Measurements from ENCODE around the gene FAM120B. TPM values are rescaled to one million over a fixed set of nuclear protein-coding genes. Genes with fewer than 3 reads are reported as not detected.

FAM120B gene
- total and polyA plus RNA-seq, 2 of the 4 experiments (the other 2 are of a cell fraction): 15.3 to 28.0 TPM

GRCh38 chr6:170435766-170436165 is 129.2 kb downstream of the FAM120B start:
- no TSS peak for BruUV-seq (replicated peaks)
- intact Hi-C loops (cut with micrococcal nuclease): no loop called here
- POLR2A ChIA-PET (ENCODE audit: unreplicated experiment): no interaction called here

More at GRCh38 chr6:170435766-170436165, 129.2 kb downstream of the FAM120B start:
- H3K4me2 ChIP-seq (ENCODE audit: low read depth, low read length): no peak overlapping the region
- no peak overlapping the region for H4K91ac ChIP-seq (ENCODE audit: insufficient read depth, low read depth, low read length)
- no peak overlapping the region for H3K23ac ChIP-seq (ENCODE audit: low read depth, low read length)
- CTCF ChIA-PET: no interaction called here
- H2AK9ac ChIP-seq (replicated peaks; ENCODE audit: low read depth, low read length, poor library complexity): no peak overlapping the region
- no peak overlapping the region for H3K9ac ChIP-seq (ENCODE audit: low read depth, low read length)
- H3K4me1 ChIP-seq (ENCODE audit: control insufficient read depth, insufficient read depth, low read length): peaks cover 25% of the 10 kb centered on the region
- 0 out of 4 replicates have a peak, but pooled peaks cover 0 to 4% of the 10 kb centered on the region in 2 experiments for H3K79me1 ChIP-seq (ENCODE audit: low read depth in 1 of 2, low read length in 2 of 2)
- H2BK15ac ChIP-seq (ENCODE audit: low read depth, low read length): no peak overlapping the region
- peaks cover 17% of the 10 kb centered on the region for H3K9me1 ChIP-seq (ENCODE audit: insufficient read depth, low read length)
- H3K14ac ChIP-seq (replicated peaks; ENCODE audit: low read depth, low read length): no peak overlapping the region
- H3K9me3 ChIP-seq (ENCODE audit: control insufficient read depth, insufficient read depth, low read length): no peaks in the 10 kb centered on the region
- no peak overlapping the region for H3K4me3 ChIP-seq (ENCODE audit: insufficient read depth, low read depth, low read length)
- H2BK5ac ChIP-seq (ENCODE audit: low read depth, low read length, poor library complexity, severe bottlenecking): no peak overlapping the region
- no peak overlapping the region for H4K8ac ChIP-seq (ENCODE audit: low read depth in 2 of 2, low read length in 2 of 2)
- no peak overlapping the region for H2AK5ac ChIP-seq (ENCODE audit: low read depth, low read length)
- no peak overlapping the region for H2AFZ ChIP-seq (replicated peaks; ENCODE audit: low read length, poor library complexity)
- ATAC-seq (ENCODE audit: low read depth) (no peak), DNase-seq (no peak)
- dilution Hi-C loops (cut with HindIII; ENCODE audit: low sequenced_read_pairs, unreplicated experiment): no loop called here
- no peak overlapping the region for H4K5ac ChIP-seq (ENCODE audit: low read depth, low read length)
- no peak overlapping the region for H2BK120ac ChIP-seq (ENCODE audit: low read depth, low read length)
- TF ChIP-seq MAZ (IDR thresholded peaks at IDR 0.05; ENCODE audit: borderline replicate concordance, low read depth, low read length) (no peak), MXI1 (IDR thresholded peaks at IDR 0.05; ENCODE audit: borderline replicate concordance, low read depth, low read length) (no peak), MAFK (IDR thresholded peaks at IDR 0.05; ENCODE audit: low read depth, low read length) (no peak), RCOR1 (IDR thresholded peaks at IDR 0.05; ENCODE audit: insufficient replicate concordance, low read length) (no peak), RAD21 (IDR thresholded peaks at IDR 0.05; ENCODE audit: low read length) (no peak), CHD1 (IDR thresholded peaks at IDR 0.05; ENCODE audit: low read depth, low read length) (no peak), POLR2A (IDR thresholded peaks at IDR 0.05; ENCODE audit: low read depth, low read length) (no peak), NFE2L2 (IDR thresholded peaks at IDR 0.05; ENCODE audit: low read depth, low read length) (no peak), CEBPB (IDR thresholded peaks at IDR 0.05; ENCODE audit: low read depth, low read length) (no peak)
- TF ChIP-seq, protein P1, sequence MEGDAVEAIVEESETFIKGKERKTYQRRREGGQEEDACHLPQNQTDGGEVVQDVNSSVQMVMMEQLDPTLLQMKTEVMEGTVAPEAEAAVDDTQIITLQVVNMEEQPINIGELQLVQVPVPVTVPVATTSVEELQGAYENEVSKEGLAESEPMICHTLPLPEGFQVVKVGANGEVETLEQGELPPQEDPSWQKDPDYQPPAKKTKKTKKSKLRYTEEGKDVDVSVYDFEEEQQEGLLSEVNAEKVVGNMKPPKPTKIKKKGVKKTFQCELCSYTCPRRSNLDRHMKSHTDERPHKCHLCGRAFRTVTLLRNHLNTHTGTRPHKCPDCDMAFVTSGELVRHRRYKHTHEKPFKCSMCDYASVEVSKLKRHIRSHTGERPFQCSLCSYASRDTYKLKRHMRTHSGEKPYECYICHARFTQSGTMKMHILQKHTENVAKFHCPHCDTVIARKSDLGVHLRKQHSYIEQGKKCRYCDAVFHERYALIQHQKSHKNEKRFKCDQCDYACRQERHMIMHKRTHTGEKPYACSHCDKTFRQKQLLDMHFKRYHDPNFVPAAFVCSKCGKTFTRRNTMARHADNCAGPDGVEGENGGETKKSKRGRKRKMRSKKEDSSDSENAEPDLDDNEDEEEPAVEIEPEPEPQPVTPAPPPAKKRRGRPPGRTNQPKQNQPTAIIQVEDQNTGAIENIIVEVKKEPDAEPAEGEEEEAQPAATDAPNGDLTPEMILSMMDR (conservative IDR thresholded peaks at IDR 0.05; ENCODE audit: low read depth, low read length): no peak
- TF ChIP-seq, protein P2, sequence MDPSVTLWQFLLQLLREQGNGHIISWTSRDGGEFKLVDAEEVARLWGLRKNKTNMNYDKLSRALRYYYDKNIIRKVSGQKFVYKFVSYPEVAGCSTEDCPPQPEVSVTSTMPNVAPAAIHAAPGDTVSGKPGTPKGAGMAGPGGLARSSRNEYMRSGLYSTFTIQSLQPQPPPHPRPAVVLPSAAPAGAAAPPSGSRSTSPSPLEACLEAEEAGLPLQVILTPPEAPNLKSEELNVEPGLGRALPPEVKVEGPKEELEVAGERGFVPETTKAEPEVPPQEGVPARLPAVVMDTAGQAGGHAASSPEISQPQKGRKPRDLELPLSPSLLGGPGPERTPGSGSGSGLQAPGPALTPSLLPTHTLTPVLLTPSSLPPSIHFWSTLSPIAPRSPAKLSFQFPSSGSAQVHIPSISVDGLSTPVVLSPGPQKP (IDR thresholded peaks at IDR 0.05; ENCODE audit: borderline replicate concordance, low read depth, low read length): no peak
- TF ChIP-seq, protein P3, sequence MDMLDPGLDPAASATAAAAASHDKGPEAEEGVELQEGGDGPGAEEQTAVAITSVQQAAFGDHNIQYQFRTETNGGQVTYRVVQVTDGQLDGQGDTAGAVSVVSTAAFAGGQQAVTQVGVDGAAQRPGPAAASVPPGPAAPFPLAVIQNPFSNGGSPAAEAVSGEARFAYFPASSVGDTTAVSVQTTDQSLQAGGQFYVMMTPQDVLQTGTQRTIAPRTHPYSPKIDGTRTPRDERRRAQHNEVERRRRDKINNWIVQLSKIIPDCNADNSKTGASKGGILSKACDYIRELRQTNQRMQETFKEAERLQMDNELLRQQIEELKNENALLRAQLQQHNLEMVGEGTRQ (IDR thresholded peaks at IDR 0.05; ENCODE audit: low read depth, low read length): no peak
- H3K27ac ChIP-seq (ENCODE audit: insufficient read depth, low read length): no peak overlapping the region
- no peaks in the 10 kb centered on the region for H3K27me3 ChIP-seq (ENCODE audit: control insufficient read depth, insufficient read depth, low read length)
- H3K18ac ChIP-seq (ENCODE audit: low read depth, low read length): no peak overlapping the region
- in situ Hi-C loops (cut with MboI; ENCODE audit: low sequenced_read_pairs): no loop called here
- WGBS, 2 experiments (ENCODE audit: extremely low coverage in 2 of 2, insufficient read length in 1 of 2): no CpG with 5 or more reads among the region's 1 CpG
- H3K4ac ChIP-seq (ENCODE audit: low read depth, low read length): no peak overlapping the region
- no peaks in the 10 kb centered on the region for H3K36me3 ChIP-seq (ENCODE audit: control insufficient read depth, insufficient read depth, low read length)
- no peaks in the 10 kb centered on the region for H4K20me1 ChIP-seq (ENCODE audit: insufficient read depth, low read length)
- no peak overlapping the region for H3K56ac ChIP-seq (ENCODE audit: extremely low read depth, insufficient read depth, low read length)
- no peak overlapping the region for H2BK20ac ChIP-seq (ENCODE audit: low read depth, low read length)
